RWPE2 (cell line): ENCODE measurements around the gene BCLAF1.
A peak's percentile ranks its signal among the peaks of the same experiment; 100 is the strongest.

Experiments
- ATAC-seq: fragments of 200-7000 bp; cut with Tn5 transposase; 3 replicates; pipeline ENCODE4 v1.9.1; 2021; ENCODE audit warnings: low read depth
- DNase-seq: peaks from one replicate; pipeline ENCODE4 v3.0.0-alpha.2; 2020; ENCODE audit warnings: low spot score
- H3K27ac ChIP-seq: fragments of 450-650 bp; 2 replicates; pipeline ENCODE4 v1.5.1; 2017; ENCODE audit warnings: mild to moderate bottlenecking; ENCODE audit not compliant: poor library complexity, severe bottlenecking
- H3K27me3 ChIP-seq: fragments of 250-450 bp; sonication (Bioruptor Pico); 2 replicates; pipeline ENCODE4 v1.5.1; 2021; ENCODE audit warnings: mild to moderate bottlenecking, moderate library complexity; ENCODE audit not compliant: insufficient read depth, poor library complexity, severe bottlenecking
- H3K36me3 ChIP-seq: fragments of 250-450 bp; sonication (Bioruptor Pico); 2 replicates; pipeline ENCODE4 v1.5.1; 2020; ENCODE audit warnings: low read depth, mild to moderate bottlenecking, moderate library complexity
- H3K4me1 ChIP-seq: fragments of 250-450 bp; sonication (Bioruptor Pico); 2 replicates; pipeline ENCODE4 v1.5.1; 2021; ENCODE audit warnings: mild to moderate bottlenecking, moderate library complexity; ENCODE audit not compliant: insufficient read depth, poor library complexity, severe bottlenecking
- H3K4me3 ChIP-seq: fragments of 250-450 bp; sonication (Bioruptor Pico); 2 replicates; pipeline ENCODE4 v1.5.1; 2021; ENCODE audit warnings: mild to moderate bottlenecking, moderate library complexity; ENCODE audit not compliant: severe bottlenecking
- H3K9me3 ChIP-seq: fragments of 250-450 bp; sonication (Bioruptor Pico); 2 replicates; pipeline ENCODE4 v1.5.1; 2021; ENCODE audit warnings: mild to moderate bottlenecking, moderate library complexity; ENCODE audit not compliant: severe bottlenecking
- CTCF ChIP-seq: fragments of 450-650 bp; IDR thresholded peaks from one replicate; pipeline ENCODE4 v1.5.1; 2017; ENCODE audit warnings: mild to moderate bottlenecking, moderate library complexity; ENCODE audit not compliant: poor library complexity, severe bottlenecking

The BCLAF1 gene

GRCh38 chr6:136251394-136251793 is 38.3 kb downstream of the BCLAF1 start:
- Histone ChIP-seq H3K27me3 (no peaks in the 10 kb centered on the region), H3K4me1 (peaks cover 5% of the 10 kb centered on the region), H3K4me3 (peak overlapping the region; percentile 90), H3K27ac (peak overlapping the region; percentile 40), H3K9me3 (no peaks in the 10 kb centered on the region), H3K36me3 (peaks cover 9% of the 10 kb centered on the region; the same call in 1 of the 2 replicates)
- TF ChIP-seq CTCF, result no peak
- ATAC-seq (no peak), DNase-seq (no peak)

- no peaks in the 10 kb centered on the region for H3K27me3 ChIP-seq
- H3K27ac ChIP-seq, result peak overlapping the region; percentile 40
- H3K4me1 ChIP-seq, result peaks cover 5% of the 10 kb centered on the region
- TF ChIP-seq CTCF, result no peak
- DNase-seq (no peak), ATAC-seq (peak; percentile 26)
- H3K36me3 ChIP-seq, result 0 out of 2 replicates have a peak, but pooled peaks cover 4% of the 10 kb centered on the region
- H3K9me3 ChIP-seq, result no peaks in the 10 kb centered on the region
- H3K4me3 ChIP-seq, result peak overlapping the region; percentile 90
Observed at GRCh38 chr6:136250686-136251008, 39.0 kb downstream of the BCLAF1 start.

- Histone ChIP-seq H3K36me3 (0 out of 2 replicates have a peak, but pooled peaks cover 4% of the 10 kb centered on the region), H3K27ac (peak within 1 kb of the TSS; percentile 40), H3K4me1 (peaks cover 5% of the 10 kb centered on the region), H3K27me3 (no peaks in the 10 kb centered on the region), H3K4me3 (peak within 1 kb of the TSS; percentile 90), H3K9me3 (no peaks in the 10 kb centered on the region)
- DNase-seq (peak; percentile 96), ATAC-seq (peak; percentile 90)
- TF ChIP-seq CTCF, result no peak
Observed at GRCh38 chr6:136249811-136250685, 39.6 kb downstream of the BCLAF1 start, which contains the start of gene MTFR2. Gene MTFR2 (minus strand): TSS chr6:136250311. CDS start chr6:136249099, 1,212 bp downstream.

- no peaks in the 10 kb centered on the region for H3K27me3 ChIP-seq
- peak overlapping the region; percentile 40 for H3K27ac ChIP-seq
- H3K4me3 ChIP-seq, result peak overlapping the region; percentile 90
- DNase-seq, result no peak
- ATAC-seq, result no peak
- no peaks in the 10 kb centered on the region for H3K9me3 ChIP-seq
- TF ChIP-seq CTCF, result no peak
- H3K36me3 ChIP-seq, result peaks cover 7% of the 10 kb centered on the region; the same call in 1 of the 2 replicates
- peaks cover 5% of the 10 kb centered on the region for H3K4me1 ChIP-seq
Observed at GRCh38 chr6:136249336-136249735, 40.3 kb downstream of the BCLAF1 start.

- no peak overlapping the region for H3K27ac ChIP-seq
- no peak for TF ChIP-seq CTCF
- H3K36me3 ChIP-seq, result peaks cover 49% of the 10 kb centered on the region
- H3K27me3 ChIP-seq, result no peaks in the 10 kb centered on the region
- ATAC-seq (no peak), DNase-seq (no peak)
- peaks cover 5% of the 10 kb centered on the region for H3K4me1 ChIP-seq
- H3K4me3 ChIP-seq, result no peak overlapping the region
- no peaks in the 10 kb centered on the region for H3K9me3 ChIP-seq
Observed at GRCh38 chr6:136244061-136244616, 45.5 kb downstream of the BCLAF1 start.
